HG03103 (cell line): ENCODE measurements around the gene RAB30.

Source experiments
- ATAC-seq: cut with Tn5 transposase; IDR thresholded peaks from one replicate; pipeline ENCODE4 v1.9.1; 2021; ENCODE audit warnings: low read depth; ENCODE audit not compliant: unreplicated experiment

RAB30 gene, protein sequence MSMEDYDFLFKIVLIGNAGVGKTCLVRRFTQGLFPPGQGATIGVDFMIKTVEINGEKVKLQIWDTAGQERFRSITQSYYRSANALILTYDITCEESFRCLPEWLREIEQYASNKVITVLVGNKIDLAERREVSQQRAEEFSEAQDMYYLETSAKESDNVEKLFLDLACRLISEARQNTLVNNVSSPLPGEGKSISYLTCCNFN

DNA sequence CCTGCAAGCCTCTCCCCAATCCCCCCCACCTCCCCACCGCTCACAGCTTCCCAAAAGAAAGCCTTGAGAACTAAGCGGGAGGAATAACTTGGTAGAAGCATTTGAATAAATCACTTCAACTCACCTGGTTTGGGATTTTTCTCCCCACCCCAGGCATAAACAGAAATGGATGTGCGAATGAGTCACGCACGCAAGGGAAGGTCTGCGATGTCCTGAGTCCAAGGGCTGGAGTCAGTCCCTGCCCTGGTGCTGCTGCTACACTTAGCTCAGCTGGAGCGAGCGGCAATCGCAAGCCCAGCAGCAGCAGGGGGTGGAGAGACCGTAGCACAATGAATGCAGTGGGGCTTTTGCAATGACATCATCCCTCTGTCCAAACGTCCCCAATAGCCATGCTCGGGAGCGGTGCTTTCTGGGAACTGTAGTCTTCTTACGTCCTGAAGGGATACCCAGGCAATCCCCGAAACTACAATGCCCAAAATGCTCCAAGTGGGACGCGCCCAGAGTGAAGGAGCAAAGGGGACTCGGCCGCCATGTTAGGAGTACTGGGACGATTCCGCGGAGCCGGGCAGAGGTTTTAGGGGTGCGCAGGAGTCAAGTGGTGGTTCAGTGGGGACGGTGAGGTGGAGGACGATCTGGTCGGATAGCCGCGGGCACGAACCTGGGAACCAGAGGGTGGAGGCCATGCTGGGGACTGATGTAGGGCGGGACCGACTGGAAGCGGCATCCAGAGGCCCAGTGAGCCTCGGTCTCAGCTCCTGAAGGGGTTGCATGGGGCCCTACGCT is at the start of gene RAB30:
TSS of gene RAB30 (minus strand) at position 331 of the 783 bp plus-strand sequence. CDS start 74,581 bp downstream, outside the sequence.
- peak; percentile 96 for ATAC-seq

DNA sequence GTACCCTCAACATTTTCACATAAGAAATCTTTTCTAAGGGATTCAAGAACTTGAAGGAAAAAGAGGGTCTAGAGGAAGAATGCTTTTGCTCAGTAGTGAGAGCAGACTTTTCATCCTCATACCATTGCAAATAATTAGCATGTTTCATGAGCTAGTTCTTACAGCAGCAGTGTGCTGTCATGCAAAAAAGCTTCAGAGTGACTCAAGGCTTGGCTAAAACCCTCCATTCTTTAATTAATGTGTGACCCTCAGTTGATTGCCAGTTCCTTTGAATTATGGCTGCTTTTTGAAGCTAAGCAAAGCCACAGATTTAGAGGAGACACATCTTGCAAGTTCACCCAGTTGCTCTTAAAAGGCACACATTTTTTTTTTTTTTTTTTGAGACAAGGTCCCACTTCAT is 48.6 kb upstream of the RAB30 start:
- no peak for ATAC-seq

DNA sequence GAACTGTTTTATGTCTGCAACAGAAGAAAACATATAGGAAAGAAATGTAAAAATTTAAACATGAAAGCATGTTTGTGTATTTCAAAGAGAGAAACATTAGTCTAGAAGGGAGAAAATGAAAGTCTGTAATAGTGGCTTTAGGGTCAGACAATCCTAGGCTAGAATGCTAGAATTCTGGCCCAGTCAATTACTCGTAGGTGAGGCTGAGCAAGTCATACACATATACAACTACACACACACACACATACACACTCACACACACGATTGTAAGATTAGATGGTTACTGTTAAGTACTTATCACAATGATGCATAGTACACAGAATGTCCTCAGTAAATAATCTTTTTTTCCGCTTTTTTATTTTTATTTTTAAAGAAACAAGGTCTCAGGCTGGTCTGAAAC is 47.5 kb upstream of the RAB30 start:
- ATAC-seq = no peak

DNA sequence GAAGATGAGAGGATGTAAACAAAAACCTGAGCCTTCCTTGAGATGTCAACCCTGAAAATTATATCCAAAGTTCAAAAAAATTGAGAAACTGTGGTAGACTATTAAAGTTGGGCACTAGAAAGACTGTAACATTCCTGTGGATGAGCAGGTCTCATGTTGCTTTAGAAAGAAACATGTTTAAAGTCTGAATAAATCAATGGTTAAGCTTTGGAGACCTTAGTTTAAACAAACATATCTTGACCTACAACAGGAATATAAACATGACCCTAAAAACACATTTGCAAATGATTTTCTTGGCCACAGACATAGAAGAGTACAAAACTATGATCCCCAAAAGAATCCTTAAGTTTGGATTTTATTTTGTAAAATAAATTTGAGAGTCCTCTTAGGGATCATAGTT is 47.1 kb upstream of the RAB30 start:
- no peak for ATAC-seq

DNA sequence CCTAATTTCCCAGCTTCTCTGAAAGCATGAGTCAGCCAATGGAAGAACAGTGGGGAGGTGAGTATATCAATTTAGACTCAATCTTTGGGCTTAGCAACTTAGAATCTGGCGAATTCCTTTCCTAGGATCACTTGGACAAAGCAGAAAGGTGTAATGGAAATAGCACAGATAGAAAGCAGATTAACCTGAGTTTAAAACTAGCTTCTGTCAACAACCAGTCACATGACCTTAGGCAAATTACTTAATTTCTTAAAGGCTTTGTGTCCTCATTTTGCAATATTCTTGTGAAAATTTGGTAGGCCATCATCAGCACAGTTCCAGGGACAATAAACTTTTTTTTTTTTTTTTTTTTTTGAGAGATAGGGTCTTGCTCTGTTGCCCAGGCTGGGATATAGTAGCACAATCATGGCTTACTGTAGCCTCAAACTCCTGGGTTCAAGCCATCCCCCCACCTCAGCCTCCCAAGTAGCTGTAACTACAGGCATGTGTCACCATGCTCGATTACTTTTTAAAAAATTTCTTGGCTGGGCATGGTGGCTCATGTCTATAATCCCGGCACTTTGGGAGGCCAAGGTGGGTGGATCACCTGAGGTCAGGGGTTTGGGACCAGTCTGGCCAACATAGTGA is 44.4 kb upstream of the RAB30 start:
- no peak for ATAC-seq

DNA sequence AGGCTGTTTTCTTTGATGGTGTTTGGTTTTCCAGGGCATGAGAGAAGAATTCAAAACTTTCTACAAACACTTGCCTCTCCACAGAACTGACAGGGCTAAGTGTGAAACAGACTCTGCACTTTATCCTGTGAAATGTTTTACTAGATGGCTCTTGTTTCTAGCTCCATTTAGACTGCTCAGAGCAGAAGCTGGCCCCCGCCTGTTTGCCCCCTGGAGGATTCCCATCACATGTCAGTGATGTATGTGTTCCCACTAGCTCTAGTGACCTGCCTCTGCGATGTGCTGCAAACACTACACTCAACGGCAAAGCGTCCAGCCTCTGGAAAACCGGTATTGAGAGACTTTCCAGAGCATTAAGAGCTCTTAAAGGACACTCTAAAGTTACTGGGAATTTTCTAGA is 43.9 kb upstream of the RAB30 start:
- ATAC-seq = no peak

DNA sequence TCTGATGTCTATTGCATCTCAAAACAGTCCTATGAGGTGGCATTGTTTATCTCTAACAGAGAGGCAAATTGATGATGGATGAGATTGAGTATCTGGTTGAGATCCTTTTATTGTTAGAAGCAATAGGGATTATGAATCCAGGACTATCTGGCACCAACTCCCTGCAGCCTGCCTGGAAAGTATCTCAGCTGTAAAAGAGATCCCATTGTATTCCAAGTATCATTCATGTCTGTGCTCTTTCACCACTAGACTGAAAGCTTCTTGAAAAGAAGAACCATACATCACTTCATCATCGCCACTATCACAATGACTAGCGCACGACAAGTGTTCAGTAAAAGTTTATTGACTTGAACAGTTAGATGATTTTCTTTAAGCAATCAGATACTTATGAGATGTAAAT is 43.3 kb upstream of the RAB30 start:
- no peak for ATAC-seq

DNA sequence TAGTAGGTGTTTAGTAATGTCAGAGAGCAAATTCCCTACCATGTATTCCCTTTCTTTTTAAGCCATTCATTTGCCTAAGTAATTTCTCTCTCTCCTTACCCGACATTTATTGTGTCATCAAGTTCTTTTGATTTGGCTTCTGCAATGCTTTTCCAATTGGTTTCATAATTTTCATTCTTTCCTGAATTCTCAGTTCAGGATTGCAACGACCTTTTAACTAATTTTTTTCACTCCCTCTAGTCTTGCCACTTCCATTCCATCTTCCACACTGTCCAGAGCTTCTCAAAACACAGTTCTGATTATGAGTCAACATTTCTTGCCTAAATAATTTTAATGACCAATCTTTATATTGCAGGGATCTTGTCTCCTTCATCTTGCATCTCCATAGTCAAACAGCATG is 41.2 kb upstream of the RAB30 start:
- no peak for ATAC-seq

DNA sequence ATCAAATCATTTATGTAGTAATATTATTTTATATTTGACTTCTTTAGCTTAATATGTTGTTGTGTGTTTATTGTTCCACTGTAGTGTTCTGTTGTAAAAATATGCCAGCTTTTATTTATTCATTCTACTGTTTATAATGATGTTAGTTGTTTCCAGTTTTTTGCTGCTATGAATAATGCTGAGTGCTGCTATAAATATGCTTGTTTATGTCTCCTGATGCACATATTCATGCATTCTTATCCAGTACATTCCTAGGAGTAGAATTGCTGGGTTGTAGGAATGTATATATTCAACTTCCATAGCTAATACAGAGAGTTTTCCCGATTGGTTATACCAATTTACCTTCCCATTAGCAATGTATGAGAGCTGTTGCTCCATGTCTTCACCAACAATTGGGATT is 33.5 kb upstream of the RAB30 start:
- ATAC-seq = no peak

DNA sequence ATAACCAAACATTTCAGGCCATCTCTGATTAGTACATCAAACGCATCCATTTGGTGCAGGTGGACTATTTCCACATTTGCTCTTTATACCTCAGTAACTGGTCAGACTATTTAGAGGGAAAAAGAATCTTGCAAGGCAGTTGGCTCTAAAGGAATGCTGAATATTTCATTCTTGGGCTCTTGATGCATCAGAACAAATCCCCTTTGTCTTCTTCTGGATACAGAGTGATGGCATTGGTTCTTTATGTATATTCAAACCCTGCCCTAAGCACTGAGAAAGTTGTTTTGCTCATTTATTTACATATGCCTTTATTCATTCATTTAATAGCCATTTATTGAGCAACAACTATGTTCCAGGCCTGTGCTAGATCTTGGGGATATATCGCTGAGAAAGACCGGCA is 31.1 kb upstream of the RAB30 start:
- no peak for ATAC-seq

DNA sequence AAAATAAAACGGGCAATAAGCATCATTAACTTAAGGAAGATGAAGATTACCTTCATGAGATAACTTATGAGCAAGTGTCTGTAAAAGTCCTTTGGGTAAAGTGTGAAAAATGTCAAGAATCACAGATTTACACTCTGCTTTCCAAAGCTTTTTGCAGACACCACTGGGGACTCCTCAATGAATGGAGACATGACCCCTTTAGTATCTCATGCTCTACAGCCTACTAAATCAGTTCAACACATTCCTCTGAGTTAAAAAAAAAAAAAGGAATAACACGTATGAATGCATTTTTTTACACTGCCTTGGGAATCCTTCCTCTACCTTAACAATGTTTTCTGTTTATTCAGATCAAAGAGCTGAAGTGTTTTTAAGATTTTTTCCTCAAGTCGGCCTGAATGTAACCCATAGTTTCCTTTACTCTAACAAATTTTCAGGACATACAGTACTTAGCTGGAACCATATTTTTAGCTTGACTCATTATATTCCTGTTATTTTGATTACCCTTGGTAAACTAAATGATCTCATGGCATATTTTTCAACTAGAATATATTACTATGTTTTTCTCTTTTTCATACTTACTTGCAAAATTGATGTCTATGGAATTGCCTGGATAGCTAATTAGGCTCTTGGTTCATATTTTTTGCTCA is 25.9 kb upstream of the RAB30 start:
- ATAC-seq = no peak

DNA sequence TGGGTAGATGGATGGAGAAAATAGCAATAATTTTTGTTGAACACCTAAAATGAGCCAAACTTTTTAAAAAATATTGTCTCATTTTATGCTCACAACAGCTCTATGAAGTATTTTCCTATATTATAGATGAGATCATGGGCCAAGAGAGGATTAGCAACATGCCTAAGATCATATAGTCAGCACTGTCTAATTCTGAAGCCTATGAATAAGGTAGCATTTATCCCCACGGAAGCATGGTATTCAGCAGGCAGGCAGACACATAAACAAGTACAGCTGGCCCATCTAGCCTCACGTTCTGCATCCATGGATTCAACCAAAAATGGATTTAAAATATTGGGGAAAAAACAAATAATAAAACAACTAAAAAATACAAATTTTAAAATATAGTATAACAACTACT is 21.9 kb upstream of the RAB30 start:
- no peak for ATAC-seq

DNA sequence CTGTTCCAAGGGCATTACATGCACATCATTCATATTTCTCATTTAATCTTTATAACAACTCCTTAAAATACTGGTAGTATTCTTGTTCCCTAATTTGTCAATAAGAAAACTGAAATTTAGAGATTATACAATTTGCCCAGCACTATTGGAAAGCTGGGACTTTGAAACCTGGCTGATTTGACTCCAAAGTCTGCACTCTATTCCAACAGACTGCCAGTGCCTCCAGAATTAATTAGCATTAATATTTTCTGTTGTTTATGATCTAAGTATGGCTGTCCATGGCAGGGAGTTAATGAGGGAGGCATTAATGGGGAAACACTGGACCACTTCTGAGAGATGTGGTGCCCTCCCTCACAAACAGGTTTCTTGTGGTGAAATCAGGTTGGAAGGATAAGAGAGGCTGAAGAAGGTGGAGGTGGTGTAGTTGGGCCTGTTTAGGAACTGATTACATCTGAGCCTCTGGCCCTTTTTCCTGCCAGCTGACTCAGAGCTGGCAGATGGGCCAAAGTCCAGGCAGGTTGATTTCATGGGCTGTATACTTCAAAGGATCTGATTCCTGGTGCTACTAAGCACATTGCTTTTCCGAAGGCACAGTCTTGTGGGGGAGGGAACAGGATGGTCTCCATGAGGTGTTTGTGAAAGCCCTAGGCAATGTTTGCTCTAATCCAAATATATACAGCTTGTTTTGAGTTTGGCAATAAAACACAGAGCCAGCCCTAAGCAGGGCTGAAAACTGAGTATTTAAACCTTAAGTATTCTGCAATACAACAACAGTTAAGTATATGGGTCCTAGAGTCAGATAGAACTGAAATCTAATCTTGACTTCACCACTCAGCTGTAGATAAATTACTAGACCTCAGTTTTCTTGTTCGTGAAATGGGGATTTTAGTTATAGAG is 21.0 kb upstream of the RAB30 start:
- ATAC-seq = no peak

DNA sequence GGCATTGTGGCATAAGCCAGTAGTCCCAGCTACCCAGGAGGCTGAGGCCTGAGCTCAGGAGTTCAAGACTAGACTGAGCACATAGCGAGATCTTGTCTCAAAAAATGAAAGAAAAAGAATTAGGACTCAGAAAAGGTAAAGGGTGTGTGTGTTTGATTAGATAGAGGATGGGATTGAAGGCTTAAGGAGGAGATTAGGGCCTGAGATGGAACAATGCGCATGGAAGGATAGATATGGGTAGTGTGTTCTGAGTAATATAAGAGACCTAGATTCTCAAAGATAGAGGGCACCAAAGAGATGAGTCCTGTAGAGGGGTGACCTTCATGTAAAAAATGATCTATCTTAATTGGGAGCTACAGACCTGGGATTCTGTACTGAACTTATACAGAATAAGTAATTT is 17.3 kb upstream of the RAB30 start:
- ATAC-seq = no peak

DNA sequence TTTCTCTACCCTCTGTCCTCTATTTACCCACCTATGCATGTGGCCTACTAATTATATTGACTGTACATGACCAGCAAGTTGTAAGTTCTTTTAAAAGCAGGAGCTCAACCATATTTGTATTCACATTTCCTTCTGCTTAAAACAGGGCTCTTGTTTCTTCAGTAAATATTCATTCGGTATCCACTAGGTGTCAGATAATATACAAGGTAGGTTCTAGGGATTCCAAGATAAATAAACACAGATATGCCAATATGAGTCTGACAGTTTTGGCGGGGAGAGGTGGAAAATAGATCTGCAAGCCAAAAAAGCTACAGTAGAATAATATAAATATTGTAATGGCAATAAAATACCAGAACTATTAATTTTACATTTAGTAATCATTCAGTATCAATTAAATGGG is 15.3 kb upstream of the RAB30 start:
- no peak for ATAC-seq

DNA sequence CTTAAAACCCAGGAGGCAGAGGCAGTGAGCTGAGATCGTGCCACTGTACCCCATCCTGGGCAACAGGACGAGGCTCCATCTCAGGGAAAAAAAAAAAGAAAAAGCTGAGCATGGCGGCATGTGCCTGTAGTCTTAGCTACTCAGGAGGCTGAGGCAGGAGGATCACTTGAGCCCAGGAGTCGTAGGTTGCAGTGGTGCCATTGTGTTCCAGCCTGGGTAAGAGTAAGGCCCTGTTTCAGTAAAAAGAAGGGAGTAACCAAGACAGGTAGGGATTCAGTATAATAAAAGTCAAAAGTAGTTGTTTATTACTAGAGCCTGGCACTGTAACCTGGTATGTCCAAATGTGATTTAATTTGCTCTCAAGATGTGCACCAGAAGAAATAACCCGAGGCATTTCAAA is 8.1 kb upstream of the RAB30 start:
- ATAC-seq = no peak

DNA sequence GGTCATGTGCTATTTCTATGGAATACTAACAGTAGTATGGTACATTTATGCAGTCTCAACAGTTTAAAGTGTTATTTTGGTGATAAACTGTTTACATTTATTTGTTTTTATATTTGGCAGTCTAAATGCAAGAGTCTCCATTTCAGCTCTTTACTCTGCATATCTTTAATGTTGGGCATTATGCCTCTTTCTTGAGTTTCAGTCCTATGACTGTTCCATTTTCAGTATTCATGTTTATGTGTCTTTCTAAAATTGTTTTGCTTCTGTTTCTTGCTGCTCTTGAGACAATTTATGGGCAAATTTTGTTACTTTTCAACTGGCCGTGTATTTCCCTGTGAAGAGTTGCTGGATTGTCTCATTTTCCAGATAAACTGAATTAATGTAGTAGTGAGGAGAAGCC is 6.6 kb upstream of the RAB30 start:
- ATAC-seq = no peak

DNA sequence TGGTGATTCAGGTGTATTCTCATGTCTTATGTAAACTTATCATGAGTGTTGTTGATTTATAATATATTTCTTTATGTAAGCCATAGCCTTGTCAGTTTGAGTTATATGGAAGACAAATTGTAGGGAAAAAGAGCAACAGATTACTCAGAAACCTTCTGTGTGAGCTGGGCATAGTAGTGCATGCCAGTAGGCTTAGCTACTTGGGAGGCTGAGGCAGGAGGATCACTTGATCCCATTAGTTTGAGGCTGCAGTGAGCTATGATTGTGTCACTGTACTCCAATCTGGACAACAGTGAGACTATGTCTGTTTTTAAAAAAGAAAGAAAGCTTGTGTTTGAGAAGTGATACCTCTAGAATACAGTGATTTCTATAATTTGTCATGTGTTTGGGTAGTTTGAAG is 2.2 kb upstream of the RAB30 start:
- ATAC-seq = no peak

DNA sequence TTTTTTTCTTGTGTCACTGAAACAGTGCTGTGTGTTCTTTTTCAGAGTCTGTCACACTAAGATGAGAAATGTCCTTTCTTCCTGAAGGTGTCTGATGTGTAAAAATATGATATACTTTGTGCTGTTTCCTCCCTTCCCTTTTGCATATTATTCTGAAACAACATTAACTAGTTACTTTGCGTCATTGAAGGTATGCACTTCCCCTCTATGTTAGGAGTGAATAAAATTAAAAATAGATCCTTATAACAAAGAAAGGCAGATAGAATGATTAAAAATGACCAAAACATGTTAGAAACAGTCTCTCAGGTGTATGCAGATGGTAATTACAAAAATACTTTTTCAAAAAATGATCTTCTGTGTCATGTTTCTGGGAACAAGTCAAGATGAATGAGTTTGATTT is 1.6 kb upstream of the RAB30 start:
- ATAC-seq = no peak
